Endothelial cell (in vitro differentiated cells): ENCODE data around the gene EIF4E1B. TPM values are rescaled to one million over a fixed set of nuclear protein-coding genes. Genes with fewer than 3 reads are reported as not detected.

ENCODE experiments used
- DNase-seq: peaks from one replicate; pipeline ENCODE4 v3.0.0; 2021; ENCODE audit warnings: low spot score
- H3K27ac Mint-ChIP-seq: one replicate; pipeline ENCODE4 v1.8.0; 2021; ENCODE audit warnings: mixed read lengths, inconsistent platforms; ENCODE audit not compliant: unreplicated experiment
- H3K27me3 Mint-ChIP-seq: one replicate; pipeline ENCODE4 v1.8.0; 2021; ENCODE audit warnings: mild to moderate bottlenecking, moderate library complexity, mixed read lengths, inconsistent platforms; ENCODE audit not compliant: unreplicated experiment
- H3K36me3 Mint-ChIP-seq: one replicate; pipeline ENCODE4 v1.8.0; 2021; ENCODE audit warnings: mild to moderate bottlenecking, low read depth, mixed read lengths, inconsistent platforms; ENCODE audit not compliant: unreplicated experiment
- H3K4me1 Mint-ChIP-seq: one replicate; pipeline ENCODE4 v1.8.0; 2021; ENCODE audit warnings: mild to moderate bottlenecking, mixed read lengths, inconsistent platforms; ENCODE audit not compliant: unreplicated experiment
- H3K4me3 Mint-ChIP-seq: one replicate; pipeline ENCODE4 v1.8.0; 2021; ENCODE audit warnings: mild to moderate bottlenecking, mixed read lengths, inconsistent platforms; ENCODE audit not compliant: unreplicated experiment
- H3K9me3 Mint-ChIP-seq: one replicate; pipeline ENCODE4 v1.8.0; 2021; ENCODE audit warnings: mixed read lengths, inconsistent platforms; ENCODE audit not compliant: unreplicated experiment
- CTCF ChIP-seq: fragments of 200-600 bp; sonication (generic); IDR thresholded peaks from one replicate; pipeline ENCODE4 v1.5.0; 2021; ENCODE audit warnings: antibody characterized with exemption; ENCODE audit not compliant: unreplicated experiment
- total RNA-seq: library from RNA; stranded (reverse); fragmentation: NEBNext Ultra II Directional; extraction: Animal tissue kit (Norgen Biotek cat#: 25700); gene quantifications from one replicate; pipeline ENCODE4 v1.2.1, GENCODE V29; 2021; ENCODE audit not compliant: unreplicated experiment

EIF4E1B gene
- total RNA-seq, 1 donor from 2014 or later, result 0.54 TPM

DNA sequence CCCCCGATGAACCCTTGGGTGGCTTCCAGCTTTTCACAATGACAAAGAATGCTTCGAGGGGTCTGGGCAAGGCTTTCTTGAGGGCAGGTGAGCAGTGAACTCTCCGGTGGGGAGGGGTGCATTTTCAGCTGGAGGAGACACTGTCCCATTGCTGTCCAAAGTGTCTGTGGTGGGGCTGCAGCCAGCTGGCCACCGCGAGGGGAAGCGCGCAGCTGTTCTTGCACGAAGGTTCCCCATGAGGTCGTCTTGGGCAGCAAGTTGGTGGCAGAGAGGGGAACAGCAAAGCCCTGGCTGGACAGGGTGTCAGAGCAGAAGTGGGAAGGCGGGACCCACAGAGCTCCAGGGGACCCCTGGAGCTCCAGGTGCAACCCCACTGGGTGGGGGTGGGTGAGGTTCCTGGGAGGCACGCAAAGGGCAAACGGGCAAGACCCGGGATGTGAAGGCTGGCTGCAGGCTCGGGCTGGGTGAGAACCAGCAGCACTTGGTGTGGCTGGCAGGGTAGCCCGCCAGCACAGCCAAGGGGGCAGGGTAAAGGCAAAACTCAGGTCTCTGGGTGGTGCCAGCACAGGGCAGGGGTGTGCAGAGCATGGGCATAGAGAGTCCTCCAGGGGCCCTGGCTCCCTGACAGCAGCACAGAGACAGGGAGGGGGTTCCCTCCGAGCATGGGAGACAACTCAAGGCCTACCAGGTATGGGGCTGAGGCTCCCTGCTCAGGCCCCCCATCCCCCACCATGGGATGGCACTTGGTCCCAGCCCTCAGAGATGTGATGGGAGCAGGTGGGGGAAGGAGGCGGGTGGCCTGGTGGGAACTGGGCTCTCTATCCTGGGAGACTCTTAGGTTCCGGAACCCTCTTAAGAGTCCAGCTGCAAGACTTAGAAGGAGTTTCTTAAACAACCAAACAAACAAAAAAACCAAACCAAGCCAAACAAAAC lies 43.4 kb downstream of the EIF4E1B start:
- Mint-ChIP-seq H3K4me1 (no peaks in the 10 kb centered on the region), H3K4me3 (no peak overlapping the region), H3K27ac (no peak overlapping the region), H3K36me3 (no peaks in the 10 kb centered on the region), H3K27me3 (peaks cover 6% of the 10 kb centered on the region), H3K9me3 (no peaks in the 10 kb centered on the region)
- TF ChIP-seq CTCF, result no peak
- no peak for DNase-seq

DNA sequence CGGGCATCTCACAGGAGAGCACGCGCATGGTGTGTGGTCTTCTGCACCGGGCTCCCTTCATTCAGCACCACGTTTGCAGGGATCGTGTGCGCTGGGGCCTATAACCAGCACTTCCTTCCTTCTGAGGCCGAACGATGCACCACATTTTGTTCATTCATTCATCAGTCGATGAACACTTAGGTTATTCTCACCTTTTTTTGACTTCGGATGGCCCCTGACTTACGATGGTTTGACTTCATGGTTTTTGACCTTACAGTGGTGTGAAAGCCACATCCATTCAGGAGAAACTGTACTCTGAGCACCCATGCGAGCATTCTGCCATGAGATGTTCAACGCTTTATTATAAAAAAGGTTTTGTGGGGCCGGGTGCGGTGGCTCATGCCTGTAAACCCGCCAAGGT lies 44.3 kb downstream of the EIF4E1B start:
- no peak for DNase-seq
- H3K4me1 Mint-ChIP-seq, result no peaks in the 10 kb centered on the region
- H3K9me3 Mint-ChIP-seq, result no peaks in the 10 kb centered on the region
- H3K36me3 Mint-ChIP-seq, result no peaks in the 10 kb centered on the region
- H3K4me3 Mint-ChIP-seq, result no peak overlapping the region
- no peak for TF ChIP-seq CTCF
- peaks cover 8% of the 10 kb centered on the region for H3K27me3 Mint-ChIP-seq
- H3K27ac Mint-ChIP-seq, result no peak overlapping the region

- H3K4me3 Mint-ChIP-seq, result no peak overlapping the region
- peak; percentile 54 for DNase-seq
- H3K9me3 Mint-ChIP-seq, result no peaks in the 10 kb centered on the region
- peaks cover 8% of the 10 kb centered on the region for H3K27me3 Mint-ChIP-seq
- H3K36me3 Mint-ChIP-seq, result no peaks in the 10 kb centered on the region
- H3K4me1 Mint-ChIP-seq, result no peaks in the 10 kb centered on the region
- TF ChIP-seq CTCF, result peak; percentile 83
- no peak overlapping the region for H3K27ac Mint-ChIP-seq
Measured at GRCh38 chr5:176675676-176676360, 45.3 kb downstream of the EIF4E1B start.

- DNase-seq, result no peak
- Mint-ChIP-seq H3K4me1 (no peaks in the 10 kb centered on the region), H3K9me3 (no peaks in the 10 kb centered on the region), H3K4me3 (no peak overlapping the region), H3K36me3 (no peaks in the 10 kb centered on the region), H3K27ac (no peak overlapping the region), H3K27me3 (peaks cover 5% of the 10 kb centered on the region)
- no peak for TF ChIP-seq CTCF
Measured at GRCh38 chr5:176676361-176676824, 45.9 kb downstream of the EIF4E1B start.
